DMS114 treated with DMSO at 0.1 percent for 48 hours (cell line): ENCODE results near the gene REM2.

Experiments used
- DNase-seq: peaks from one replicate; lab custom pipeline; 2025; ENCODE audit not compliant: unreplicated experiment; lab: John Stamatoyannopoulos, UW

REM2 gene, protein sequence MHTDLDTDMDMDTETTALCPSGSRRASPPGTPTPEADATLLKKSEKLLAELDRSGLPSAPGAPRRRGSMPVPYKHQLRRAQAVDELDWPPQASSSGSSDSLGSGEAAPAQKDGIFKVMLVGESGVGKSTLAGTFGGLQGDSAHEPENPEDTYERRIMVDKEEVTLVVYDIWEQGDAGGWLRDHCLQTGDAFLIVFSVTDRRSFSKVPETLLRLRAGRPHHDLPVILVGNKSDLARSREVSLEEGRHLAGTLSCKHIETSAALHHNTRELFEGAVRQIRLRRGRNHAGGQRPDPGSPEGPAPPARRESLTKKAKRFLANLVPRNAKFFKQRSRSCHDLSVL

DNA sequence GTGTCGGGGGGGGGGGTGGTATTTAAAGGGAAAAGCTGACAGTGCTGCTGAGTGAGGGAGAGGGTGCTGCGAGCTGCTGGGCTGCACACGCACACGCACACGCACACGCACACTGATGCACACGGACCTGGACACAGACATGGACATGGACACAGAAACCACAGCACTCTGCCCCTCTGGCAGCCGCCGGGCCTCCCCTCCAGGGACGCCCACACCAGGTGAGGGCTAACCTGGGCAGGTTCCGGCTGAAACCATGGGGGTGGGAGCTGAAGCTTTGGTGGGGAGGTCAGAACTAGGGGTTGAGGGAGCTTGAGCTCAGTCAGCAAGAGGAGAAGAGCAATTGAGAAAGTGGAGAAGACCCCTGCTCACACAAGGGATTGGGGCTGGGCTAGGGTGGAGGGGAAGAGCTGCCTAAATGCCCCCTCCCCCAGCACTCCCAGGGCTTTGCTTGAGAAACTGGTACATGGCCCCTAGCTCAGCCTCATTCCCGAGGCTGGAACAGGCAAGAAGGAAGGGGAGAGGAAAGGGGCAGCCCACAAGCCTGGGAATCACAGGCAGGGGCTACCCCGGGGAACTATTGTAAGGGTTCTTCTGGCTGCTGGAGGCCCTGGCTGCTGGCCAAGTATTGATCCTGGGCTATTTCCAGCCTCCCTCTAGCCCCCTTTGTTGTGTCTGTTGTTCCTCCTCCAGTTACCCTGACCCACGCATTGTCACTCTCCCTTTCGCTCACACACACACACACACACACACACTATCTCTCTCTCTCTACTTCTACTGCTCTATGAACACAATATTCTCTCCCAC lies at the start of gene REM2:
Gene REM2 (plus strand): TSS at position 50 of the 804 bp plus-strand sequence. CDS start 66 bp downstream, at position 116.
- no peak for DNase-seq

DNA sequence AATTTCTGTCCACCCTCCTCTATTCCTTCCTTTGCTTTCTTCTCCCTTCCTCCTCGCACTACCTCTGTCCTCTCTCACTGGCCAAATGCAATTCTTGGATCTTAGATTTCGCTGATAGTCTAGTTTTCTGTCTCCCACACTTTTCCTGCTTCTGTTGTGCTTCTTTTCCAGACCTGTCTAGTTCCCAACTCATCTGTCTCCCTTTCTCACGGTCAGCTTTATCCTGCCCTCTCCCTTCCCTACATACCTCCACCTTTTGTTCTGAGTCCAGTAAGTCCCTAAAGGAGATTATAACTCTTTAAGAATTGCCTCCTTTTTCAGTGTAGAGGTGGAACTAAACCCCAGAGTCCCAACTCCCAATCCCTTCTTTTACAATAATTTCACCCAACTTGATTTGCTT lies 47.5 kb upstream of the REM2 start:
- no peak for DNase-seq

DNA sequence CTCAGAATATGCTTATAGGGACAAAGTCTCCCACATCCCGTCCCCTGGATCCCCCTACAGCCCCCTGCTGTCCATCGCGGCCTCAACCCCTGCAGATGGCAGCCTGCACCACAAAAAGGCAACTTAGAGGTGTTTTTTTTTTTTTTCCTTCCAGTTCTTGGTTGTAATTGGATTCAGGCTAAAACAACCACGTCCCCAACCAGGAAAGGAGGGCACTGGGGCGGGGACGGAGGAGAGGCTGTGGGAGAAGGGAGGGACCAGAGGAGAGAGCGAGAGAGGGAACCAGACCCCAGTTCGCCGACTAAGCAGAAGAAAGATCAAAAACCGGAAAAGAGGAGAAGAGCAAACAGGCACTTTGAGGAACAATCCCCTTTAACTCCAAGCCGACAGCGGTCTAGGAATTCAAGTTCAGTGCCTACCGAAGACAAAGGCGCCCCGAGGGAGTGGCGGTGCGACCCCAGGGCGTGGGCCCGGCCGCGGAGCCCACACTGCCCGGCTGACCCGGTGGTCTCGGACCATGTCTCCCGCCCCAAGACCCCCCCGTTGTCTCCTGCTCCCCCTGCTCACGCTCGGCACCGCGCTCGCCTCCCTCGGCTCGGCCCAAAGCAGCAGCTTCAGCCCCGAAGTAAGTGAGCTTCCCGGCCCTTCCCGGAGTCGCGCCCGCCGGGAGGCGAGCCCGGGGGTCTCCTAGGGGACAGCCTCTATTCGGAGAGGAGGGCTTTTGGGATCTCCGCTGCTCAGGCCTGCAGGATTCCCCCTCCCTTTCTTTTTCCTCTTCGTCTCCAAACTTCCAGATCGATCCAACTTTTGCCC lies 46.5 kb upstream of the REM2 start, which contains the start of gene MMP14:
Gene MMP14 (plus strand): TSS at position 285 of the 813 bp plus-strand sequence. CDS start 233 bp downstream, at position 518.
- DNase-seq, result peak; percentile 31

DNA sequence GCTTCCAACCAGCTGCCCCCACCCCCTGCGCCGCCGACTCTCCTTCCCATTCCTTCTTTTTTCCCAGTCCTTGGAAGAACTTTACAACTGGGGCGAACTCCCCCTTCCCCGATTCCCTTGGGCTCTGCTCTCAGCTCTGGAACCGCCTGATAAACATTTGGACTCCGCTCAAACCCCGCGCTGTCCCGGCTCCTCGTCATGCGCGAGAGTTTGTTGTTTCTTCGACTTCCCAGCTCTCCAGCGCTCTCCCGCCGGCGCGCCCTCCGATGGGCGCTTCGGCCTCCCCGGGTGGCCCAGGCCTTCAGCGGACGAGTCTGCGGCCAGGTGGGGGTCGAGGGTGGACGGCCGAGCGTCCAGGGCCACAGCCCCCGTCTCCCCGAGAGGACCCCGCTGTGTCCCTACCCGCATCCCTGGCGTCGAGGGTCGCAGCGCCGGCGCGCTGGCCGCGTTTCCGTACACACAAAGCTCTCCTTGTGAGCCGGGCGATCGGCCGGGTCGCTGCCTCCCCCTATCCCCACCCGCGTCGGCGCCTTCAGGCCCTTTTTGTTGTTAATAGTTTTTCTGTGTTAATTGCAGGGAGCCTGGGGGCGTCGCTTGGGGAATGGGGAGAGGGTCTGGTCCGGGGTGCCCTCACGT lies 45.8 kb upstream of the REM2 start:
- DNase-seq, result peak; percentile 26

DNA sequence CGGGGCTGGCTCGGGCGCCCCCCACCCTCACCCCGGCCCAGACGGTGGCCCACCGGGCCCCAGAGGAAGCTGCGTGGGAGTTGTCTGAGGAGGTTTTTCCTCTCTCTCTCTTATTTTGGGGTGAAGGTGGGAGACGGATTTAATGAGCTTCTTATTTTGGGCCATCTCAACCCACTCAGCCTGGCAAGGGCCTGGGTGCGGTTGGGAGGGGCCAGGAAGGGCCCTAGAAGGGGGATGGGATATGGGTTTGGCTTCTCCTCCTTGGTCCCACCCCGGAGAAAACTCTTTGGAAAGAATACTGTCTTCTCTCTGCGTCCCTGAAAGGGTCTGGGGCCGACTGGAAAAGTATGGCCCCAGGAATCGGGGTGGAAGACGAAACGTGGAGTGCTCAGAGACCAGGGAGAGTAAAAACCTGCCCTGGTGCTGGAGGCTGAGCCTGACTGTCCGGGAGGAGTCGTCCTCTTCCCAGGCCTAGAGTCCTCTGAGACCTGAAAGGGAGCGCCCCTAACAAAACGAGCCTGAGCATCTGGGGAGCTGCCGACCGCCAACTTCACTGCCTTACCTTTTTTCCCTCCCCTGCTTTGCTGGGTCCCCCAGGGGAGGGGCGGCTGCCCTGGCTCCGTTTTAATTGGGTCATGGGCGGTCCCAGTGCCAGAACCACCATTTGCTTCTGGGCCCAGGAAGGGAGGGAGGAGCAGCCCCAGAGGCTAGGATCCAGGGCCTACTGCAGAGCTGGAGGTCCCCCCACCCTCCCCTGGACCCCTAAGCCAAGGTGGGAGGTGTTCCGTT lies 45.1 kb upstream of the REM2 start:
- DNase-seq, result no peak

DNA sequence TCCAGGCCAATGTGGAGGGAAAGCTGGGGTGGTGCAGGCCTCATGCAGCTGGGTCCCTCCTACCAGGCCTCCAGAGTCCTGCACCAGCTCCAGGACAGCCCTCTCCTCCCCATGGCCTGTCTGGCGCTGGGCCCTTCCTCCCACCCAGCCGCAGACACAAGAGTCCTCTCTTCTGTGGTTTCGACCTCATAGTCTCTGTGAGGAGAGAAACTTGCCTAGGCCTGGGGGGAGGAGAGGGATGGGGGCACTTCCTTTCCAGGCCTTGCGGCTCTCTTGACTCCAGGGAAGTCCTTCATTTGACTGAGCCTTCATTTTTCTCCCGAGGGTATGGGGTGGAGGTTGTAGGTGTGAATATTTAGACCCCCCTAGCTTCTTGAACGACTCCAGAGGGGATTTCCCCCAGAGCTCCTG lies 44.4 kb upstream of the REM2 start:
- no peak for DNase-seq

DNA sequence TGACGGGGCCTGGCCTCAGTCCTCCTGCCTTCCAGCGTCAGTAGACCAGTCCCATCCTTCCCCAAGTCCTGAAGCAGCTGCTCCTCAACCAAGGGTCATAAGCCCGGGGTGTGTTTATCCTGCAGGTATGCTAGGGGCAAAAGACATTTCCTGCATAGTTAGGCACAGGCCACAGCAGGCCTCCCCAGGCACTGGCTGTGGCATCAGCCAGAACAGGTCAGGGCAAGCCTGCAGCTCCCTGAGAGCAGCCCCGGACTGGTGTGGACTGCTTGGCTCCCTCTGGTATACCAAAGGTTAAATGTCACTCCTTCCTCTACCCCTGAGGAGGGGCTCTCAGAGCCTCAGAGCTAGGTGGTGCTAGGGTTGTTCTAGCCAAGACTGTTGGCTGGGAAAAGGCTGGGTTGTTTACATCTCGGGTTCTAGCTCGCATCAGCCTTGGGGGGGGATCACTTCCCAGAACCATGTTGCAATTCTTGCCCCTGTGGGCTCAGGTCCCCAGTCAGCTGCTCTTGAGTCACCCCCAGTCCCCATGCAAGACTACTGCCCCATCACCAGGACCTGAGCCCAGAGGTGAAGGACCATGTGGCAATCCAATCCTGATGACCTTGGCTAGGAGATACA lies 43.8 kb upstream of the REM2 start:
- no peak for DNase-seq

DNA sequence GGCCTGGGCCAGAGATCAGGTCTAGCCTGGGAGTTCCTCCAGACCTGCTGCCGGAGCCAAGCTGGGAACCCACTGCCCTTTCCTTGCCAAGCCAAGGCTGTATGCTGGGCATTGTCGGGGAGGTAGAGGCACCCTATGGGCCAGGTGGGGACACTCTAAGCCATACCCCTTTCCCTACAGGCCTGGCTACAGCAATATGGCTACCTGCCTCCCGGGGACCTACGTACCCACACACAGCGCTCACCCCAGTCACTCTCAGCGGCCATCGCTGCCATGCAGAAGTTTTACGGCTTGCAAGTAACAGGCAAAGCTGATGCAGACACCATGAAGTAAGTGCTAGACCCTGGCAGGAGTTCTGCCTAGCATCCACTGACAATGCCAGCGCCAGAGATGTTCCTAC lies 41.7 kb upstream of the REM2 start:
- DNase-seq, result no peak

DNA sequence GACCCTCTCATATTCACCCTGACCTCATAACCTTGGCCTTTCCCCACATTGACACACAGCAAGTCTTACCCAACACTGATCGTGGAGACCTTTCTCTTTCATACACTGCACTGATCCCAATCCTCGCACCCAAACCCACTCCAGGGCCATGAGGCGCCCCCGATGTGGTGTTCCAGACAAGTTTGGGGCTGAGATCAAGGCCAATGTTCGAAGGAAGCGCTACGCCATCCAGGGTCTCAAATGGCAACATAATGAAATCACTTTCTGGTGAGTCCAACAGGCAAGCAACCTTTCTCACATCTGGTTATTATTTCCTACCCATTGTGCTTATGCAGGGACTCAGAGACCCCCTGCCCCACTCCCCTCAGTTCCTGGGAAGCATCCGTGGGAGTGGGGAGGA lies 41.3 kb upstream of the REM2 start:
- no peak for DNase-seq

DNA sequence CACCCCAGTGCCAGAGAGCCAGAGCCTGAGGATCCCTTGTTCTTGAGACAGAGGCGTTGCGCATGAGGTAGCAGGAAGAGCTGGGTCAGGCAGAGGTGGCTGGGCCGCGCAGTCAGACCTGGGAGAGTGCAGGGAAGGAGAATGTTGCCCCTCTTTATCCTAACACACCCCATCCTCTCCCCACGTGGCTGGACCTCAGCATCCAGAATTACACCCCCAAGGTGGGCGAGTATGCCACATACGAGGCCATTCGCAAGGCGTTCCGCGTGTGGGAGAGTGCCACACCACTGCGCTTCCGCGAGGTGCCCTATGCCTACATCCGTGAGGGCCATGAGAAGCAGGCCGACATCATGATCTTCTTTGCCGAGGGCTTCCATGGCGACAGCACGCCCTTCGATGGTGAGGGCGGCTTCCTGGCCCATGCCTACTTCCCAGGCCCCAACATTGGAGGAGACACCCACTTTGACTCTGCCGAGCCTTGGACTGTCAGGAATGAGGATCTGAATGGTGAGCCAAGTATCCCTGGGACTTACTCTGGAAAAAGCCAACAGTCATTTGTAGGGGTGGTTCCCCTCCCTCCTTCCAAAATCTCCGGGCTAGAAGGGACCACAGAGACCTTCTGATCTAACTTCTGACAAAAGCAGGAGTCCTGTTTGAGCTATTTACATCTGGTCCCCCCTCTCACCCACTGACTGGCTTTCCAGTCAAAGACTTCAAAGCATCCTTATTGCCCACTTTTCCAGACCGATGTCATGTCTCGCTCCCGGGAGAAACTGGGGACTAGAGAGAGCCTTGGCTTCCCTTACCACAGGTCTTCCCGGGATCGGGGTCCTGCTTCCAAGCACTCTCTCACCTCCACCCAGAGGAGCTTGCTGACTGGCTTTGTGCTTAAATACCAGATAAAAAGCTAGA lies 40.6 kb upstream of the REM2 start:
- no peak for DNase-seq

DNA sequence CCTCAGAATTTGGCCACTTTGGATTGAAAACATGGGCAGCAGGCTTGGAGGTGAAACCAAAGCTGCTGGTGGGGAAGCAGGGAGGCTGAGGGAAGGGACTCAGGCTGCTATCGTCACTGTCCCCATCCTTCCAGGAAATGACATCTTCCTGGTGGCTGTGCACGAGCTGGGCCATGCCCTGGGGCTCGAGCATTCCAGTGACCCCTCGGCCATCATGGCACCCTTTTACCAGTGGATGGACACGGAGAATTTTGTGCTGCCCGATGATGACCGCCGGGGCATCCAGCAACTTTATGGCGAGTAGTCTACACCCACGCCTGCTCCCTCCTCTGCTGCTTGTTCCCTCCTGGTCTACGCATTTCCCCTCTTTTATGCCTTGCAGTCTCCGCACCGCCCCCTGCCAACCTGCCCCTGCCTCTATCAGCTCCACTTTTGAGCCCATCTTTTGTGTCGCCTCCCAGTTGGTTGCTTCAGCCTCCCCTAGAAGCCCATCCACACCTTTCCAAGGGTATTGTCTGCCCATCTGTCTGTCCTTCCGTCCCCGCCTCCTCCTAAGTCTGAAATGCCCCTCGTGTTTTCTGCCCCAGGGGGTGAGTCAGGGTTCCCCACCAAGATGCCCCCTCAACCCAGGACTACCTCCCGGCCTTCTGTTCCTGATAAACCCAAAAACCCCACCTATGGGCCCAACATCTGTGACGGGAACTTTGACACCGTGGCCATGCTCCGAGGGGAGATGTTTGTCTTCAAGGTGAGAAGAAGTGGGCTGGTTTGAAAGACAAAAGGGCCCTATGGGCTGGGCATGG lies 39.7 kb upstream of the REM2 start:
- no peak for DNase-seq

DNA sequence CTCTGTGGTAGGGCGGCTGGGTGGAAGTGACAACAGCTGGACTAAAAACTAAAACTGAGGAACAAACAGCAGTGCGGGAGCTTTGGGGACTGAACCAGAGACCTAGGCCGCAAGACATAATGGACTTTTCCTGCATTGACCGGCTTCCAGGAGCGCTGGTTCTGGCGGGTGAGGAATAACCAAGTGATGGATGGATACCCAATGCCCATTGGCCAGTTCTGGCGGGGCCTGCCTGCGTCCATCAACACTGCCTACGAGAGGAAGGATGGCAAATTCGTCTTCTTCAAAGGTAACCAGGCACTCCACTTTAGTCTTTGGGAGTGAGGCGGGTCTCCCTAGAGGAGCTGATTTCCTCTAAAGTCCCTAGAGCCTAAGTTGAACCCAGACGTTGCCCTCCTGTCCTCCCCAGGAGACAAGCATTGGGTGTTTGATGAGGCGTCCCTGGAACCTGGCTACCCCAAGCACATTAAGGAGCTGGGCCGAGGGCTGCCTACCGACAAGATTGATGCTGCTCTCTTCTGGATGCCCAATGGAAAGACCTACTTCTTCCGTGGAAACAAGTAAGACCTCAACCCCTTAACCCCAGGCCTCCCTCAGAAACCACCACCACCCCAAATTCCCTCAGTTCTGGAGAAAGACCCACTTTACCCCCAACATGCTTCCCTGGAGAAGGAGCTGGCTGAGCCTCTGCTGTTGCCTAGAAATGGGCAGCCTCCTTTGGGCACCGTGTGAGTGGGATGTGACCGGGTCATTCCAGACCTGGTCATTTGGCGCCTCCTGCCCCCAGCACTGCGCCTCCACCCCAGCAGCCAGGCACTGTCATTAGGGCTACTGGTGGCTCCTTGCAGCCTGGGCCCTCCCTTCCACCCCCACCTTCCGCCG lies 38.6 kb upstream of the REM2 start:
- DNase-seq, result no peak

DNA sequence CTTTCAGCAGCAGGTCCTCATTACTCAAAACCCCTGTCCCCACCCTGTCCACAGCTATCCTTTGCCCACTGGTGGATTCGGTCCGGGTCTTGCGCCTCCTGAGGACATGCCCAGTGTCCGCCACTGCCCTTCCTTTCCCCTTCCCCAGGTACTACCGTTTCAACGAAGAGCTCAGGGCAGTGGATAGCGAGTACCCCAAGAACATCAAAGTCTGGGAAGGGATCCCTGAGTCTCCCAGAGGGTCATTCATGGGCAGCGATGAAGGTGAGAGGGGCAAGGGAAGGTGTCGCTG lies 38.0 kb upstream of the REM2 start:
- no peak for DNase-seq

DNA sequence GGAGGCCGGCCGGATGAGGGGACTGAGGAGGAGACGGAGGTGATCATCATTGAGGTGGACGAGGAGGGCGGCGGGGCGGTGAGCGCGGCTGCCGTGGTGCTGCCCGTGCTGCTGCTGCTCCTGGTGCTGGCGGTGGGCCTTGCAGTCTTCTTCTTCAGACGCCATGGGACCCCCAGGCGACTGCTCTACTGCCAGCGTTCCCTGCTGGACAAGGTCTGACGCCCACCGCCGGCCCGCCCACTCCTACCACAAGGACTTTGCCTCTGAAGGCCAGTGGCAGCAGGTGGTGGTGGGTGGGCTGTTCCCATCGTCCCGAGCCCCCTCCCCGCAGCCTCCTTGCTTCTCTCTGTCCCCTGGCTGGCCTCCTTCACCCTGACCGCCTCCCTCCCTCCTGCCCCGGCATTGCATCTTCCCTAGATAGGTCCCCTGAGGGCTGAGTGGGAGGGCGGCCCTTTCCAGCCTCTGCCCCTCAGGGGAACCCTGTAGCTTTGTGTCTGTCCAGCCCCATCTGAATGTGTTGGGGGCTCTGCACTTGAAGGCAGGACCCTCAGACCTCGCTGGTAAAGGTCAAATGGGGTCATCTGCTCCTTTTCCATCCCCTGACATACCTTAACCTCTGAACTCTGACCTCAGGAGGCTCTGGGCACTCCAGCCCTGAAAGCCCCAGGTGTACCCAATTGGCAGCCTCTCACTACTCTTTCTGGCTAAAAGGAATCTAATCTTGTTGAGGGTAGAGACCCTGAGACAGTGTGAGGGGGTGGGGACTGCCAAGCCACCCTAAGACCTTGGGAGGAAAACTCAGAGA lies 37.0 kb upstream of the REM2 start:
- DNase-seq, result no peak

DNA sequence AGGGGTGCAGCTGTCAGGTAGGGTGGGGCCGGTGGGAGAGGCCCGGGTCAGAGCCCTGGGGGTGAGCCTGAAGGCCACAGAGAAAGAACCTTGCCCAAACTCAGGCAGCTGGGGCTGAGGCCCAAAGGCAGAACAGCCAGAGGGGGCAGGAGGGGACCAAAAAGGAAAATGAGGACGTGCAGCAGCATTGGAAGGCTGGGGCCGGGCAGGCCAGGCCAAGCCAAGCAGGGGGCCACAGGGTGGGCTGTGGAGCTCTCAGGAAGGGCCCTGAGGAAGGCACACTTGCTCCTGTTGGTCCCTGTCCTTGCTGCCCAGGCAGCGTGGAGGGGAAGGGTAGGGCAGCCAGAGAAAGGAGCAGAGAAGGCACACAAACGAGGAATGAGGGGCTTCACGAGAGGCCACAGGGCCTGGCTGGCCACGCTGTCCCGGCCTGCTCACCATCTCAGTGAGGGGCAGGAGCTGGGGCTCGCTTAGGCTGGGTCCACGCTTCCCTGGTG lies 36.2 kb upstream of the REM2 start:
- DNase-seq, result no peak

DNA sequence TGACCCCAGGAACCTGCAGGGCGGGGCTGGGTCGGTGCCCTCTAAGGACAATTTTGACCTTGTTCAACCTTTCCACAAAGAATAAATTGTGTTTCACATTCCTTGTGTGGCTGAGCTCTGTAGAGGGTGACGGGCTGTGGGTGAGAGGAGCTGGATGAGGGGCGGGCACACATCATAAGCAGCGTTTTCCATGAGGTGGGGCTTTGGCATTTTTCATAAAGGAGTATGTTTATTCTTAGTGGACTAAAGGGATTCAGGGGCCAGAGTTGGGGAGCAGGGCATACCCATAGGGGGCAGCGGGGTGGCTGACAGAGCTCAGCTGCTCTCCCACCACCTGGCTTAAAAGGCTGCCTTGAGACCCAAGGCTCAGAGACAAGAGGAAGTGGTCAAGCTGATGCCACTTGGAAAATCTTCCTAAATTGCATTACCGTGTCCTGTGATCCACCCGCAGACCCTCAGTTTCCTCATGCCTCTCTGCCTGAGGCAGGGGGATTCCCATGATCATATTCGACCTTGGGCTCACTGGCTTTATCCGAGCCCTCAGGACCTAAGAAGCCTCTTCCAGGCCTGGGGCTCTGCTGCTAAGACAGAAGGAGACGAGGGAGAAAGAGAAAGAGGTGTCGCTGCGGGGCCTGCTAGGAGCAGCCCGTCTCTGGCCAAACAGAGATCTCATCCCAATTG lies 35.2 kb upstream of the REM2 start:
- no peak for DNase-seq
